Lung (tissue), 12 donors: Measurements from ENCODE around the gene CCNY. TPM values are rescaled to one million over a fixed set of nuclear protein-coding genes. Genes with fewer than 3 reads are reported as not detected.
"Not testable (repeated sequence)": the region's sequence is repeated elsewhere in the genome, so short reads cannot be mapped to it uniquely, and the experiment has no call there.

ENCODE experiments used
- ATAC-seq: fragments of 200-7000 bp; cut with Tn5 transposase; one replicate; pipeline ENCODE4 v1.9.1; 2020; ENCODE audit warnings: moderate number of reproducible peaks; ENCODE audit not compliant: insufficient read depth, low FRiP score
- DNase-seq, 3 donors: peaks; one replicate each; pipeline ENCODE4 v3.0.0-alpha.2; 2013 to 2017
- H3K27ac ChIP-seq, 2 donors: one replicate each; pipeline ENCODE4 v1.5.1; 2013; ENCODE audit warnings: mild to moderate bottlenecking in 2 of 2, moderate library complexity in 2 of 2, control low read depth in 1 of 2, inconsistent platforms in 1 of 2, low read depth in 1 of 2, low read length in 1 of 2
- H3K27me3 ChIP-seq, 3 donors: one replicate each; pipeline ENCODE4 v1.5.1; 2013; ENCODE audit warnings: low read length in 2 of 3; ENCODE audit not compliant: control insufficient read depth in 3 of 3, insufficient read depth in 3 of 3
- H3K36me3 ChIP-seq, 4 donors: one replicate each; pipeline ENCODE4 v1.5.1; 2013; ENCODE audit warnings: low read length in 4 of 4, mild to moderate bottlenecking in 1 of 4, moderate library complexity in 1 of 4; ENCODE audit not compliant: control insufficient read depth in 4 of 4, insufficient read depth in 4 of 4
- H3K4me1 ChIP-seq, 5 donors: one replicate each; pipeline ENCODE4 v1.5.1; 2013; ENCODE audit warnings: low read length in 5 of 5, mild to moderate bottlenecking in 2 of 5, moderate library complexity in 1 of 5; ENCODE audit not compliant: control insufficient read depth in 5 of 5, insufficient read depth in 5 of 5
- H3K4me3 ChIP-seq: one replicate; pipeline ENCODE4 v1.5.1; 2013; ENCODE audit warnings: mild to moderate bottlenecking, control low read depth, moderate library complexity
- H3K9ac ChIP-seq, 2 donors: one replicate each; pipeline ENCODE4 v1.5.1; 2013; ENCODE audit warnings: low read length in 2 of 2, control low read depth in 1 of 2; ENCODE audit not compliant: insufficient read depth in 1 of 2
- H3K9me3 ChIP-seq, 4 donors: one replicate each; pipeline ENCODE4 v1.5.1; 2013; ENCODE audit warnings: low read length in 3 of 4, mild to moderate bottlenecking in 1 of 4, moderate library complexity in 1 of 4; ENCODE audit not compliant: control insufficient read depth in 4 of 4, insufficient read depth in 3 of 4
- WGBS, 2 donors: extraction: QIAGEN DNeasy Blood & Tissue Kit; methylation state at CpG; one replicate each; pipeline ENCODE4 v1.1.7; 2013; 5-methylcytosine and 5-hydroxymethylcytosine counted together
- polyA plus RNA-seq, 2 donors: library from polyadenylated mRNA; stranded (reverse); fragments of 200-250 nt; gene quantifications; one replicate each; pipeline ENCODE4 v1.2.1, GENCODE V29; 2013
- total RNA-seq, 2 donors: library from RNA; depleted of rRNA in 1 of 2; stranded (reverse); fragments of >200 nt in 1 of 2; gene quantifications; one replicate each; pipeline ENCODE4 v1.2.1, GENCODE V29; 2014 to 2021
- TF ChIP-seq, protein P1 (sequence below): IDR thresholded peaks from 2 replicates; pipeline ENCODE4 v1.5.1; 2012; ENCODE audit warnings: mild to moderate bottlenecking; ENCODE audit errors: control extremely low read depth, extremely low read depth
- donor health status: control.
- donor health status: control.
- donor health status: Bipolar disorder and iron deficiency.
- donor health status: healthy.
- donor health status: DM: yes; HTN: yes; CAD: no.

Gene CCNY
- total and polyA plus RNA-seq, 4 donors: 26.6 to 63.0 (median 38.8) TPM

DNA sequence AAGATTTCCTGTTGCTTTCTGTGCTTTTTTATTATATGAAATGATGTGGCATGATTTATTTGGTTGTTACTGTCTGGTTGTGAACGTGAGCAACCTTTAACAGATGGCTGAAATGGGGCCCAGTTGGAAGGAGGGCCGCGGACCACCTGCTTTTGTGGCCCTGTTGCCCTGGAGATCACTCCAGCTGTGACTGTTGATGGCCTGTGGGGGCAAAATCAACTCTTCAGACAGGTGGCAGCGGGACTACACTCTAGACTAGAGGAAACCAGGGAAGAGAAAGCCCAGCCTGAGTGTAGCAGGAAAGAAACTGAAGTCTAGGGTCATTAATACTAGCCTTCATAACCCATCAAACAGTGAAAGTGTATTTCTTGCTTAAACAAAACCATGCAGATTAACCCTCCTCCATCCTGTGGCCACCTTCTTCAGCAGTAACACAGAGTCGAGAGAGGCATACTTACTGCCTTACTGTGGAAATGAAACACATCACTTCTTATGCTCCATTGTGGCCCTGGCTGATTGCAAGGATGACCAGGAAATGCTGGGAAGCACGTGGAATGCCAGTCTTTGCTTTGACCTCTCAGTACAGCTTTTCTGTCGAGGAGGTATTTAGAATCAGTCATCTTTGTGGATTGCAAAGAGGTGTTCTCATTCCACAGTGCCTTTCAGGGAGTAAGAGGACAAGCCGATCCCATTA lies 80.5 kb downstream of the CCNY start:
- no peaks in the 10 kb centered on the region for H3K36me3 ChIP-seq
- peaks cover 0 to 31% (median 0%) of the 10 kb centered on the region in 5 donors for H3K4me1 ChIP-seq
- DNase-seq (no peak), ATAC-seq (no peak)
- TF ChIP-seq, protein P1, sequence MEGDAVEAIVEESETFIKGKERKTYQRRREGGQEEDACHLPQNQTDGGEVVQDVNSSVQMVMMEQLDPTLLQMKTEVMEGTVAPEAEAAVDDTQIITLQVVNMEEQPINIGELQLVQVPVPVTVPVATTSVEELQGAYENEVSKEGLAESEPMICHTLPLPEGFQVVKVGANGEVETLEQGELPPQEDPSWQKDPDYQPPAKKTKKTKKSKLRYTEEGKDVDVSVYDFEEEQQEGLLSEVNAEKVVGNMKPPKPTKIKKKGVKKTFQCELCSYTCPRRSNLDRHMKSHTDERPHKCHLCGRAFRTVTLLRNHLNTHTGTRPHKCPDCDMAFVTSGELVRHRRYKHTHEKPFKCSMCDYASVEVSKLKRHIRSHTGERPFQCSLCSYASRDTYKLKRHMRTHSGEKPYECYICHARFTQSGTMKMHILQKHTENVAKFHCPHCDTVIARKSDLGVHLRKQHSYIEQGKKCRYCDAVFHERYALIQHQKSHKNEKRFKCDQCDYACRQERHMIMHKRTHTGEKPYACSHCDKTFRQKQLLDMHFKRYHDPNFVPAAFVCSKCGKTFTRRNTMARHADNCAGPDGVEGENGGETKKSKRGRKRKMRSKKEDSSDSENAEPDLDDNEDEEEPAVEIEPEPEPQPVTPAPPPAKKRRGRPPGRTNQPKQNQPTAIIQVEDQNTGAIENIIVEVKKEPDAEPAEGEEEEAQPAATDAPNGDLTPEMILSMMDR: no peak
- no peak overlapping the region for H3K9ac ChIP-seq
- WGBS, 2 donors: 69 to 71% methylated on average over 8 of the region's 8 CpGs
- H3K27me3 ChIP-seq: no peaks in the 10 kb centered on the region
- no peaks in the 10 kb centered on the region for H3K9me3 ChIP-seq
- H3K4me3 ChIP-seq: no peak overlapping the region
- no peak overlapping the region for H3K27ac ChIP-seq

DNA sequence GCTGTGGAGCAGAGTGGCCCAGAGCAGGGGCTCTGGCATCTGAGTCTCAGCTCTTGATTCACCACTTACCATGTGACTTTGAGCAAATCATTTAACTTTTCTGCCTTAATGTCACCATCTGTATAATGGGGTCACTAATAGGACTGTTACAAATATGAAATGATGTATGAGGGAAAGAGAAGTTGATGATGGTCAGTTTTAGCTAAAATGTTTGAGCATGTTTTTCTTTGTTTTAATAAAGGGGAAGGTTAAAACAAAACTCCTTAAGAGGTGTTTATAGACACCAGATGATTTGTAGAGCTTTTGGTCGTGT lies 81.0 kb downstream of the CCNY start:
- H3K4me3 ChIP-seq: no peak overlapping the region
- no peak overlapping the region for H3K9ac ChIP-seq
- no peaks in the 10 kb centered on the region for H3K9me3 ChIP-seq
- ATAC-seq (no peak), DNase-seq (no peak)
- H3K36me3 ChIP-seq: no peaks in the 10 kb centered on the region
- peaks cover 0 to 29% (median 0%) of the 10 kb centered on the region in 5 donors for H3K4me1 ChIP-seq
- TF ChIP-seq, protein P1: no peak
- H3K27ac ChIP-seq: no peak overlapping the region
- H3K27me3 ChIP-seq: no peaks in the 10 kb centered on the region
- 65 to 70% methylated on average over 1 of the region's 1 CpG for WGBS, 2 donors

DNA sequence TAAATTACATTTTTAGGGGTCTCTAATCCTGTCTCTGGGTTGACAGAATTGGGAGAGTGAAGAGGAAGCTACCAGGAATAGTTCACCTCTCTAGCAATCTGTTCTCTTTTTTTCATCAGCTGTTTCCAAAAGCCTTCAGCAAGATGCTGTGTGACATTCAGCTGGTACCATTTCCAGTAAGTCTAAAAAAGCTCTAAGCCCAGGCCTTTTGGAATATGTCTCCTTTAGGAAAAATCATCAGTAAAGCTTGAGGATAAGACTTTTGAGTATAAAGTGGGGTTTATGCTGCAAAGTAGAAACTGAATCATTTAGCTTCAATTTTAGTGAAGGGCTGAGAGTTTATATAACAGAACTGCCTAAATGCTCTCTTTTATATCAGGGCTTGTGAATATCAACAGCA lies 81.5 kb downstream of the CCNY start:
- no peak overlapping the region for H3K27ac ChIP-seq
- no peak for ATAC-seq
- DNase-seq: no peak
- no peaks in the 10 kb centered on the region for H3K9me3 ChIP-seq
- no peaks in the 10 kb centered on the region for H3K27me3 ChIP-seq
- peaks cover 0 to 28% (median 0%) of the 10 kb centered on the region in 5 donors for H3K4me1 ChIP-seq
- TF ChIP-seq, protein P1: no peak
- no peak overlapping the region for H3K9ac ChIP-seq
- H3K4me3 ChIP-seq: no peak overlapping the region
- H3K36me3 ChIP-seq: no peaks in the 10 kb centered on the region

DNA sequence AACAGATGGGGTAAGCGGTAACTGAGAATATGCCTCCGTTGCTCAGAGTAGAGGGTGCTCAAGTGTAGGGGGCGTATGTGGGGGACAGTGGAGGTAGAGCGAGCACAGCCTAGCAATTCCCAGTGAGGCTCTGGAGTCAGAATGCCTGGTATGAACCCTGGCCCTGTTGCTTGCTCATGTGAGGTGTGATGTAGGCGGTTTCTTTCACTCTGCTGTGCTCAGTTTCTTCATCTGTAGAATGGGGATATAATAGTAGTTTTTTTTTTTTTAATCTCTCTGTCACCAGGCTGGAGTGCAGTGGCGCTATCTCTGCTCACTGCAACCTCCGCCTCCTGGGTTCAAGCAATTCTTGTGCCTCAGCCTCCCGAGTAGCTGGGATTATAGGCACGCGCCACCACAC lies 82.3 kb downstream of the CCNY start:
- not testable (repeated sequence) for H3K9ac ChIP-seq, H3K27me3 ChIP-seq, DNase-seq, H3K9me3 ChIP-seq, H3K36me3 ChIP-seq, H3K4me3 ChIP-seq, ATAC-seq, H3K27ac ChIP-seq
- WGBS, 2 donors: 97 to 98% methylated on average over 10 of the region's 10 CpGs
- peaks cover 0 to 29% (median 0%) of the 10 kb centered on the region in 5 donors for H3K4me1 ChIP-seq
